Neuronal stem cell (in vitro differentiated cells): ENCODE data around the gene BCAS3.

Source experiments
- DNase-seq: peaks from one replicate; pipeline ENCODE4 v3.0.0-alpha.2; 2013; ENCODE audit warnings: low spot score
- H2AFZ ChIP-seq: one replicate; pipeline ENCODE4 v1.6.1; 2013; ENCODE audit warnings: mild to moderate bottlenecking, low read length, inconsistent platforms
- H2AK5ac ChIP-seq: 2 replicates; pipeline ENCODE4 v1.6.1; 2013; ENCODE audit warnings: low read depth, mild to moderate bottlenecking, inconsistent platforms, low read length, moderate library complexity, mixed read lengths
- H2BK120ac ChIP-seq: 2 replicates; pipeline ENCODE4 v1.6.1; 2013; ENCODE audit warnings: low read depth, mild to moderate bottlenecking, inconsistent platforms, low read length, moderate library complexity, mixed read lengths
- H2BK12ac ChIP-seq: one replicate; pipeline ENCODE4 v1.6.1; 2013; ENCODE audit warnings: low read length, inconsistent platforms
- H2BK15ac ChIP-seq: 2 replicates; pipeline ENCODE4 v1.6.1; 2013; ENCODE audit warnings: mild to moderate bottlenecking, low read length, inconsistent platforms, mixed read lengths
- H2BK5ac ChIP-seq: one replicate; pipeline ENCODE4 v1.6.1; 2013; ENCODE audit warnings: inconsistent platforms, mild to moderate bottlenecking, low read length, moderate library complexity
- H3K14ac ChIP-seq: one replicate; pipeline ENCODE4 v1.6.1; 2013; ENCODE audit warnings: low read length, inconsistent platforms
- H3K18ac ChIP-seq: 2 replicates; pipeline ENCODE4 v1.6.1; 2013; ENCODE audit warnings: low read length, inconsistent platforms
- H3K23ac ChIP-seq: 2 replicates; pipeline ENCODE4 v1.6.1; 2013; ENCODE audit warnings: low read depth, mild to moderate bottlenecking, mixed read lengths, low read length, inconsistent platforms; ENCODE audit not compliant: poor library complexity
- H3K27ac ChIP-seq: replicated peaks from 3 replicates; pipeline ENCODE4 v1.5.1; 2013; ENCODE audit warnings: low read length, inconsistent platforms
- H3K27me3 ChIP-seq, 3 experiments: 2 replicates each; pipeline ENCODE4 v1.6.1; 2013; ENCODE audit warnings: low read length in 3 of 3, mild to moderate bottlenecking in 2 of 3, inconsistent platforms in 1 of 3, low read depth in 1 of 3, mixed read lengths in 1 of 3, moderate library complexity in 1 of 3; ENCODE audit not compliant: control insufficient read depth in 3 of 3, insufficient read depth in 3 of 3
- H3K36me3 ChIP-seq, 2 donors: replicated peaks in 1 of 2; 2 replicates each; pipeline ENCODE4 v1.6.1; 2013; ENCODE audit warnings: low read length in 2 of 2; ENCODE audit not compliant: control insufficient read depth in 2 of 2, insufficient read depth in 2 of 2
- H3K4ac ChIP-seq: 2 replicates; pipeline ENCODE4 v1.6.1; 2013; ENCODE audit warnings: inconsistent platforms, mild to moderate bottlenecking, low read length, moderate library complexity
- H3K4me1 ChIP-seq, 2 donors: 1 replicate in 1 of 2; 2 replicates in 1 of 2; pipeline ENCODE4 v1.6.1; 2013; ENCODE audit warnings: low read length in 2 of 2, low read depth in 1 of 2; ENCODE audit not compliant: control insufficient read depth in 2 of 2, insufficient read depth in 1 of 2
- H3K4me2 ChIP-seq: one replicate; pipeline ENCODE4 v1.6.1; 2013; ENCODE audit warnings: mild to moderate bottlenecking, low read length, inconsistent platforms; ENCODE audit not compliant: insufficient read depth, poor library complexity, severe bottlenecking
- H3K4me3 ChIP-seq, 2 donors: 2 replicates each; pipeline ENCODE4 v1.5.1; 2013; ENCODE audit warnings: low read length in 2 of 2, mild to moderate bottlenecking in 2 of 2, inconsistent platforms in 1 of 2, moderate library complexity in 1 of 2
- H3K79me1 ChIP-seq: one replicate; pipeline ENCODE4 v1.6.1; 2013; ENCODE audit warnings: low read depth, mild to moderate bottlenecking, inconsistent platforms, low read length, moderate library complexity
- H3K9ac ChIP-seq: one replicate; pipeline ENCODE4 v1.6.1; 2013; ENCODE audit warnings: mild to moderate bottlenecking, low read depth, low read length, inconsistent platforms; ENCODE audit not compliant: poor library complexity
- H3K9me3 ChIP-seq, 2 donors: replicated peaks in 1 of 2; 2 replicates each; pipeline versions ENCODE3 to v1.6.1; 2013; ENCODE audit warnings: low read length in 2 of 2, mild to moderate bottlenecking in 2 of 2, inconsistent platforms in 1 of 2, low read depth in 1 of 2, mixed read lengths in 1 of 2, moderate library complexity in 1 of 2; ENCODE audit not compliant: control insufficient read depth in 2 of 2, insufficient read depth in 1 of 2
- H4K8ac ChIP-seq: one replicate; pipeline ENCODE4 v1.6.1; 2013; ENCODE audit warnings: low read depth, mild to moderate bottlenecking, inconsistent platforms, low read length, moderate library complexity
- H4K91ac ChIP-seq: one replicate; pipeline ENCODE4 v1.6.1; 2013; ENCODE audit warnings: low read length, low read depth, mild to moderate bottlenecking, inconsistent platforms; ENCODE audit not compliant: poor library complexity
- WGBS, 2 donors: extraction: QIAGEN DNeasy Blood & Tissue Kit; methylation state at CpG; one replicate each; pipeline ENCODE4 v1.1.7; 2013; ENCODE audit warnings: missing lambda C conversion rate in 2 of 2, mixed read lengths in 1 of 2; ENCODE audit not compliant: insufficient read length in 2 of 2, insufficient replicate concordance in 1 of 2; ENCODE audit errors: extremely low coverage in 2 of 2; 5-methylcytosine and 5-hydroxymethylcytosine counted together

The BCAS3 gene

GRCh38 chr17:60941028-60941427 is 263.4 kb downstream of the BCAS3 start:
- H4K91ac ChIP-seq = no peak overlapping the region
- no peak overlapping the region for H3K9ac ChIP-seq
- no peaks in the 10 kb centered on the region for H3K4me1 ChIP-seq
- no peaks in the 10 kb centered on the region for H3K79me1 ChIP-seq
- no peak overlapping the region for H2BK120ac ChIP-seq
- H2BK12ac ChIP-seq = no peak overlapping the region
- H3K4me2 ChIP-seq = no peak overlapping the region
- no peak overlapping the region for H2BK5ac ChIP-seq
- H3K9me3 ChIP-seq = no peaks in the 10 kb centered on the region
- H3K27me3 ChIP-seq = no peaks in the 10 kb centered on the region
- no peak overlapping the region for H3K23ac ChIP-seq
- H3K4ac ChIP-seq = no peak overlapping the region
- H3K4me3 ChIP-seq = no peak overlapping the region
- no CpG with 5 or more reads among the region's 5 CpGs for WGBS, 2 donors
- H3K27ac ChIP-seq = no peak overlapping the region
- no peak overlapping the region for H2AFZ ChIP-seq
- no peak for DNase-seq
- H2AK5ac ChIP-seq = no peak overlapping the region
- no peak overlapping the region for H2BK15ac ChIP-seq
- H3K36me3 ChIP-seq = no peaks in the 10 kb centered on the region
- H3K18ac ChIP-seq = no peak overlapping the region
- H4K8ac ChIP-seq = no peak overlapping the region
- H3K14ac ChIP-seq = no peak overlapping the region

GRCh38 chr17:60941571-60941970 is 263.9 kb downstream of the BCAS3 start:
- H2AK5ac ChIP-seq = no peak overlapping the region

DNA sequence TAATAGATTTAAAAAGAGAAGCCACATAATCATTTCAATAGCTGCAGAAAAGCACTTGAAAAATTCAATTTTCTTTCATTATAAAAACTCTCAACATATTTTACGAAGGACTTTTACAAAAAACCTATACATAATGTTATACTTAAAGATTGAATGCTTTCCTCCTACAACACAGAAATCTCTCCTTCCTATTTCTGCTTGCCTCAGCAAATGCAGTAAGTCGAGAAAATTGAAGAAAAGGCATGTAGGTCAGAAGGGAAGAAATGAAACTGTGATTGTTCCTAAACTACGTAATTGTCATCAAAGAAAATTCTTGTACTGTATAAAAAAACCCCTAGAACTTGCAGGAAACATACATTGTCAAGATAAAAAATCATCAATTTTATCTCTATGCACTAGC is 267.1 kb downstream of the BCAS3 start:
- Histone ChIP-seq H3K9ac (no peak overlapping the region), H3K4me2 (no peak overlapping the region), H4K8ac (no peak overlapping the region), H2AFZ (no peak overlapping the region), H2BK15ac (no peak overlapping the region), H3K18ac (no peak overlapping the region), H2BK12ac (no peak overlapping the region), H3K27me3 (no peaks in the 10 kb centered on the region), H3K79me1 (no peaks in the 10 kb centered on the region), H3K4ac (no peak overlapping the region), H3K23ac (no peak overlapping the region), H3K36me3 (no peaks in the 10 kb centered on the region), H3K27ac (no peak overlapping the region), H3K14ac (no peak overlapping the region), H3K9me3 (no peaks in the 10 kb centered on the region), H3K4me1 (no peaks in the 10 kb centered on the region), H2BK120ac (no peak overlapping the region), H2AK5ac (no peak overlapping the region), H4K91ac (no peak overlapping the region), H2BK5ac (no peak overlapping the region), H3K4me3 (no peak overlapping the region)
- no peak for DNase-seq
- 100% methylated on average over 1 of the region's 3 CpGs; no CpG with 5 or more reads in 1 of the 2 donors for WGBS, 2 donors

More at GRCh38 chr17:60941571-60941970, 263.9 kb downstream of the BCAS3 start:
- no peak overlapping the region for H3K4me3 ChIP-seq
- H2BK5ac ChIP-seq = no peak overlapping the region
- H2BK120ac ChIP-seq = no peak overlapping the region
- no peak overlapping the region for H3K23ac ChIP-seq
- H3K79me1 ChIP-seq = no peaks in the 10 kb centered on the region
- no peak overlapping the region for H3K14ac ChIP-seq
- no peak overlapping the region for H3K27ac ChIP-seq
- no peak for DNase-seq
- H3K4me1 ChIP-seq = no peaks in the 10 kb centered on the region
- 100% methylated on average over 1 of the region's 2 CpGs; no CpG with 5 or more reads in 1 of the 2 donors for WGBS, 2 donors
- H3K18ac ChIP-seq = no peak overlapping the region
- no peak overlapping the region for H2BK12ac ChIP-seq
- H4K8ac ChIP-seq = no peak overlapping the region
- H3K9me3 ChIP-seq = no peaks in the 10 kb centered on the region
- no peak overlapping the region for H3K4me2 ChIP-seq
- H3K27me3 ChIP-seq = no peaks in the 10 kb centered on the region
- no peak overlapping the region for H2AFZ ChIP-seq
- no peak overlapping the region for H4K91ac ChIP-seq
- H3K36me3 ChIP-seq = no peaks in the 10 kb centered on the region
- H2BK15ac ChIP-seq = no peak overlapping the region
- no peak overlapping the region for H3K9ac ChIP-seq
- no peak overlapping the region for H3K4ac ChIP-seq

GRCh38 chr17:60947100-60947499 is 269.4 kb downstream of the BCAS3 start:
- Histone ChIP-seq H3K36me3 (no peaks in the 10 kb centered on the region), H2BK12ac (no peak overlapping the region)
- WGBS, 2 donors = no CpG with 5 or more reads among the region's 1 CpG

More at GRCh38 chr17:60947100-60947499, 269.4 kb downstream of the BCAS3 start:
- no peak overlapping the region for H2BK5ac ChIP-seq
- no peak overlapping the region for H3K23ac ChIP-seq
- no peaks in the 10 kb centered on the region for H3K79me1 ChIP-seq
- no peak overlapping the region for H4K8ac ChIP-seq
- no peaks in the 10 kb centered on the region for H3K9me3 ChIP-seq
- H2BK15ac ChIP-seq = no peak overlapping the region
- H3K27me3 ChIP-seq = no peaks in the 10 kb centered on the region
- H3K4ac ChIP-seq = no peak overlapping the region
- no peak overlapping the region for H4K91ac ChIP-seq
- no peak overlapping the region for H2AFZ ChIP-seq
- H3K4me2 ChIP-seq = no peak overlapping the region
- no peak overlapping the region for H3K18ac ChIP-seq
- no peak overlapping the region for H3K4me3 ChIP-seq
- H3K14ac ChIP-seq = no peak overlapping the region
- no peak overlapping the region for H3K9ac ChIP-seq
- H2BK120ac ChIP-seq = no peak overlapping the region
- H3K4me1 ChIP-seq = no peaks in the 10 kb centered on the region
- no peak for DNase-seq
- H2AK5ac ChIP-seq = no peak overlapping the region
- H3K27ac ChIP-seq = no peak overlapping the region
